Kidney (tissue), 14 donors: ENCODE data around the gene FANCI. TPM values are rescaled to one million over a fixed set of nuclear protein-coding genes. Genes with fewer than 3 reads are reported as not detected.
A peak's percentile ranks its signal among the peaks of the same experiment; 100 is the strongest.

Experiments
- DNase-seq, 5 donors: peaks; one replicate each; pipeline ENCODE4 v3.0.0-alpha.2; 2013 to 2020
- FAIRE-seq: peaks from 2 replicates; lab custom pipeline; 2012; peaks lifted over from hg19 to GRCh38; lab: Jason Lieb, UNC
- H3K27ac ChIP-seq, 2 donors: one replicate each; pipeline ENCODE4 v1.7.0; 2013; ENCODE audit warnings: low read depth in 2 of 2, low read length in 2 of 2, inconsistent platforms in 1 of 2
- H3K27me3 ChIP-seq: one replicate; pipeline ENCODE4 v1.7.1; 2013; ENCODE audit warnings: low read length, inconsistent platforms; ENCODE audit not compliant: control insufficient read depth, insufficient read depth
- H3K36me3 ChIP-seq, 3 donors: one replicate each; pipeline versions ENCODE4 v1.7.0 to v1.7.1; 2013; ENCODE audit warnings: low read length in 3 of 3, control low read depth in 1 of 3, inconsistent platforms in 1 of 3; ENCODE audit not compliant: insufficient read depth in 3 of 3, control insufficient read depth in 2 of 3
- H3K4me1 ChIP-seq, 3 donors: one replicate each; pipeline versions ENCODE4 v1.7.0 to v1.7.1; 2013; ENCODE audit warnings: low read length in 3 of 3, inconsistent platforms in 1 of 3, low read depth in 1 of 3; ENCODE audit not compliant: control insufficient read depth in 2 of 3, insufficient read depth in 2 of 3
- H3K4me3 ChIP-seq, 3 donors: one replicate each; pipeline versions ENCODE4 v1.7.0 to v1.8.1; 2013; ENCODE audit warnings: low read length in 3 of 3, control low read depth in 1 of 3, inconsistent platforms in 1 of 3
- H3K9ac ChIP-seq, 3 donors: one replicate each; pipeline versions ENCODE4 v1.7.0 to v1.7.1; 2013; ENCODE audit warnings: low read length in 3 of 3, control low read depth in 1 of 3, inconsistent platforms in 1 of 3
- H3K9me3 ChIP-seq, 3 donors: one replicate each; pipeline versions ENCODE4 v1.7.0 to v1.7.1; 2013; ENCODE audit warnings: low read length in 3 of 3, control low read depth in 1 of 3, inconsistent platforms in 1 of 3; ENCODE audit not compliant: control insufficient read depth in 2 of 3, insufficient read depth in 1 of 3
- intact Hi-C: fragments of 100-400 bp; cut with DNase I; formaldehyde crosslinking; loops from one replicate; pipeline ENCODE4 v1.11.1; 2022
- polyA plus RNA-seq: library from polyadenylated mRNA; stranded (reverse); fragments of 350-450 nt; fragmentation: Illumina TruSeq; extraction: RNeasy Lipid Tissue Mini Kit (QIAGEN cat#74804); gene quantifications from one replicate; pipeline ENCODE4 v1.2.3, GENCODE V29; 2014; ENCODE audit warnings: low read depth, low replicate concordance; ENCODE audit not compliant: insufficient read depth
- total RNA-seq: library from RNA; stranded (reverse); fragmentation: NEBNext Ultra II Directional; extraction: Animal tissue kit (Norgen Biotek cat#: 25700); gene quantifications from one replicate; pipeline ENCODE4 v1.2.1, GENCODE V29; 2021
- TF ChIP-seq, protein P1 (sequence below): IDR thresholded peaks from 3 replicates; pipeline ENCODE4 v1.5.1; 2012; ENCODE audit warnings: mild to moderate bottlenecking, moderate library complexity, borderline replicate concordance; ENCODE audit not compliant: insufficient read depth; ENCODE audit errors: extremely low read depth
- donor health status: control.
- donor health status: control.
- donor health status: control.
- donor health status: control.
- donor health status: control.
- donor health status: DM: yes; HTN: yes; CAD: no.
- donor health status: Normal renal cell carcinoma (clear cell type).

Gene FANCI
- total and polyA plus RNA-seq, 2 donors from 2014 or later, result 2.4 to 6.6 TPM

DNA sequence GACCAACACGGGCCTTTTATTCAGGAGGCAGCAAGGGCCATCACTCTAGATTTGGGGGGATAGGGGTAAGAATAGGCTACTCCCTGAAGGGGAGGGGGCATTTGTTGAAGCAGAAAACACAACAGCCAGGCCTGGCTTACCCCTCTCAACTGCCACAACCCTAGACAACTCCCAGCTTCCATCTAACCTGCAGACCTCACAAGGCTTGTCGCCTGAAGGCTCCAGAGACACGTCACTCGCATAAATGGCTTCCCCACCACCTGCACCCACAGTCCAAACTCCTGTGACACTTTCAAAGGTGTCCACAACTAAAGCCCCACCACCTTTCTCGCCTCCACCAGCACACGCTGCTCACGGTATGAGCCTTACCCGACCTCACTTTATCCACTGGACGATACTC, 75.9 kb downstream of the FANCI start:
- no peak for FAIRE-seq
- intact Hi-C loops, result no loop called here

DNA sequence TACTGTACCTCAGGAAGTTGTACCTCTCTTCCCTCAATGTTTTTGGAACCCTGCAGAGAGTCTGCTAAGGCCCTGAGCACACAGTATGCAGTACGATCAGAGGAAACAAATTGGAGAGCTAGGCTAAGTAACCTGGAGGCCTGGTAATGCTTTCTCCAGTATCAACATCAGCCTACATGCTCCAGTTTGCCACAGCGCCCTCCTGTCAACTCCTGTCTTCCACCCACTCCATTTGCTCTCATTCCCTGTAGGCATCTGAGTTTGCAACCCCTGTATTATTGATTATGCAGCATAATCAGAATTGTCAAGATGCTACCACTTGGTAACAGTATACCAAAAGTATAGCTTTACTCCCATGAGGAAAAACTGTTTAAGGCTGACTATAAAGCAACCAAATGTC, 76.4 kb downstream of the FANCI start:
- intact Hi-C loops, result no loop called here
- no peak for FAIRE-seq
- H3K36me3 ChIP-seq, result peaks cover 15 to 90% (median 65%) of the 10 kb centered on the region in 3 donors

More for the DNA sequence above, 75.9 kb downstream of the FANCI start:
- Histone ChIP-seq H3K9ac (no peak overlapping the region), H3K36me3 (peaks cover 17 to 89% (median 63%) of the 10 kb centered on the region in 3 donors), H3K9me3 (no peaks in the 10 kb centered on the region), H3K27ac (no peak overlapping the region), H3K4me3 (no peak overlapping the region), H3K27me3 (no peaks in the 10 kb centered on the region), H3K4me1 (peaks cover 0 to 9% (median 0%) of the 10 kb centered on the region in 3 donors)
- DNase-seq, result no peak
- TF ChIP-seq, protein P1, sequence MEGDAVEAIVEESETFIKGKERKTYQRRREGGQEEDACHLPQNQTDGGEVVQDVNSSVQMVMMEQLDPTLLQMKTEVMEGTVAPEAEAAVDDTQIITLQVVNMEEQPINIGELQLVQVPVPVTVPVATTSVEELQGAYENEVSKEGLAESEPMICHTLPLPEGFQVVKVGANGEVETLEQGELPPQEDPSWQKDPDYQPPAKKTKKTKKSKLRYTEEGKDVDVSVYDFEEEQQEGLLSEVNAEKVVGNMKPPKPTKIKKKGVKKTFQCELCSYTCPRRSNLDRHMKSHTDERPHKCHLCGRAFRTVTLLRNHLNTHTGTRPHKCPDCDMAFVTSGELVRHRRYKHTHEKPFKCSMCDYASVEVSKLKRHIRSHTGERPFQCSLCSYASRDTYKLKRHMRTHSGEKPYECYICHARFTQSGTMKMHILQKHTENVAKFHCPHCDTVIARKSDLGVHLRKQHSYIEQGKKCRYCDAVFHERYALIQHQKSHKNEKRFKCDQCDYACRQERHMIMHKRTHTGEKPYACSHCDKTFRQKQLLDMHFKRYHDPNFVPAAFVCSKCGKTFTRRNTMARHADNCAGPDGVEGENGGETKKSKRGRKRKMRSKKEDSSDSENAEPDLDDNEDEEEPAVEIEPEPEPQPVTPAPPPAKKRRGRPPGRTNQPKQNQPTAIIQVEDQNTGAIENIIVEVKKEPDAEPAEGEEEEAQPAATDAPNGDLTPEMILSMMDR, result no peak

DNA sequence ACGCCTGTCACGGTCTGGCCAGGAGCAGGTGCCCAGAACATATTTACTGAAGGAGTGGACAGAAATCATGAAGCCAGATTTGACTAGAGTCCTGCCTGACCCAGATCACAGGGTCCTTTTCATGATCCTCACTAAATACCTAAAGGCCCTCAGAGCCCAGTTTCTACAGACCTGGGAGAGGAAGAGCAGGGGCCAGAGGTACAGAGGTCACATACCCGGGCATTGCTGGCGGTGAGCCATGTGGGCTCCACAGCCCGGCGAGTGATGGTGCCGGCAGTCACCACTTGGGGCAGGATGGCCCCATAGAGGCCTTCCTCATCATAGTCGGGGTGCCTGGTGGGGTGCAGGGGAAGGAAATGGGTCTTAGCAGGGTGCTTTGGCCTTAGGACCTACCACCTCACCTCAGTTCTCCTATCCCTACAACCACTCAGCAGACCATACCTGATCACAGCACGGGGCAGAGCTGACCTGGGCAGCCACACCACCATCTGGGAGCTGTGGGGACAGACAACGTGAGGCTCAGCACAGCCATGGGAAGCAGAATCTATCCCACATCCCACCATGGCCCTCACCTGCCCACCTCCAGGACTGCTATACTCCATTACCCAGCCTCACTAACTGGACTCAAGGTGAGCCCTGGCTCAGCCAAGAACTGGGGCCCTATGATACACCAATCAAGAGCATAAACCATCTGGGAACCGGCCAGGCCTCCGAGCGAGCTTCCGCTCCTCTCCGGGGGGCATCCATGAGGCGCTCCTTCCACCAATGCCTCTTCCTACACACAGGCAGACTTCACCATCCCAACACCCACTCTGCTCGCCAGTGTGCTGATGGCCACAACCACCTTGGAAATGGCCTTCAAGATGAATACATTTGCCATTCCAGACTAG, 78.0 kb downstream of the FANCI start:
- H3K27ac ChIP-seq, result peak overlapping the region in 1 of 2 donors; percentile 19
- intact Hi-C loops, result no loop called here
- DNase-seq (no peak), FAIRE-seq (no peak)
- no peaks in the 10 kb centered on the region for H3K27me3 ChIP-seq
- H3K4me3 ChIP-seq, result no peak overlapping the region
- no peak overlapping the region for H3K9ac ChIP-seq
- peaks cover 9 to 93% (median 70%) of the 10 kb centered on the region in 3 donors for H3K36me3 ChIP-seq
- H3K9me3 ChIP-seq, result no peaks in the 10 kb centered on the region
- TF ChIP-seq, protein P1, result no peak
- H3K4me1 ChIP-seq, result peaks cover 0 to 7% (median 0%) of the 10 kb centered on the region in 3 donors

More for the DNA sequence above, 76.4 kb downstream of the FANCI start:
- no peaks in the 10 kb centered on the region for H3K9me3 ChIP-seq
- H3K4me3 ChIP-seq, result no peak overlapping the region
- H3K27me3 ChIP-seq, result no peaks in the 10 kb centered on the region
- no peak overlapping the region for H3K27ac ChIP-seq
- peaks cover 0 to 9% (median 0%) of the 10 kb centered on the region in 3 donors for H3K4me1 ChIP-seq
- no peak overlapping the region for H3K9ac ChIP-seq
- TF ChIP-seq, protein P1, result no peak
- no peak for DNase-seq
